Activated CD8-positive, alpha-beta memory T cell treated with anti-CD3 and anti-CD28 coated beads, Interleukin-2, amount 10 ng/mL, durations not matched to agents 7 days and 5 days (primary cell): ENCODE results near the gene RUNX1. TPM values are rescaled to one million over a fixed set of nuclear protein-coding genes. Genes with fewer than 3 reads are reported as not detected.

Source experiments
- ATAC-seq: fragments of 150-1000 bp; cut with Tn5 transposase; one replicate; pipeline ENCODE4 v1.10.0; 2021; ENCODE audit warnings: moderate library complexity
- CTCF ChIA-PET: fragments of 350-600 bp; sonication (Branson Sonifier 250); formaldehyde crosslinking; loops from one replicate; lab custom pipeline; 2021; ENCODE audit warnings: antibody characterized with exemption; lab: Charles Lee
- DNase-seq: peaks from one replicate; pipeline ENCODE4 v3.0.0-alpha.2; 2020
- H3K27ac Mint-ChIP-seq: one replicate; pipeline ENCODE4 v1.8.0; 2021; ENCODE audit warnings: mild to moderate bottlenecking, mixed read lengths
- H3K27me3 Mint-ChIP-seq: one replicate; pipeline ENCODE4 v1.8.0; 2021; ENCODE audit warnings: mixed read lengths
- H3K36me3 Mint-ChIP-seq: one replicate; pipeline ENCODE4 v1.8.0; 2021; ENCODE audit warnings: mild to moderate bottlenecking, mixed read lengths
- H3K4me1 Mint-ChIP-seq: one replicate; pipeline ENCODE4 v1.8.0; 2021; ENCODE audit warnings: mixed read lengths
- H3K4me3 Mint-ChIP-seq: one replicate; pipeline ENCODE4 v1.8.0; 2021; ENCODE audit warnings: mild to moderate bottlenecking, moderate library complexity, mixed read lengths
- H3K9me3 Mint-ChIP-seq: one replicate; pipeline ENCODE4 v1.8.0; 2022; ENCODE audit warnings: low read depth, mixed read lengths
- total RNA-seq, 2 experiments: library from RNA; stranded (reverse); gene quantifications; one replicate each; pipeline ENCODE4 v1.2.3, GENCODE V29; 2021

Gene RUNX1
- total RNA-seq, 2 experiments from 2014 or later = 23.3 to 35.3 TPM

GRCh38 chr21:35019631-35020032, 29.5 kb downstream of the RUNX1 start:
- CTCF ChIA-PET = interaction anchor here (1.0 kb wide), 1 partner anchor 130 kb away, joined by 4 read pairs; no protein-coding TSS in a partner anchor

GRCh38 chr21:35017256-35017655, 31.8 kb downstream of the RUNX1 start:
- no peaks in the 10 kb centered on the region for H3K9me3 Mint-ChIP-seq
- H3K27me3 Mint-ChIP-seq = no peaks in the 10 kb centered on the region
- H3K36me3 Mint-ChIP-seq = peaks cover 9% of the 10 kb centered on the region
- no peak for DNase-seq
- no peak overlapping the region for H3K4me3 Mint-ChIP-seq
- CTCF ChIA-PET = interaction anchor here (1.0 kb wide), 1 partner anchor 30 kb away, joined by 3 read pairs; no protein-coding TSS in a partner anchor
- no peak overlapping the region for H3K27ac Mint-ChIP-seq
- no peak for ATAC-seq
- H3K4me1 Mint-ChIP-seq = peaks cover 45% of the 10 kb centered on the region

More at GRCh38 chr21:35019631-35020032, 29.5 kb downstream of the RUNX1 start:
- H3K9me3 Mint-ChIP-seq = no peaks in the 10 kb centered on the region
- H3K27ac Mint-ChIP-seq = no peak overlapping the region
- peaks cover 18% of the 10 kb centered on the region for H3K36me3 Mint-ChIP-seq
- no peak for DNase-seq
- peaks cover 60% of the 10 kb centered on the region for H3K4me1 Mint-ChIP-seq
- no peaks in the 10 kb centered on the region for H3K27me3 Mint-ChIP-seq
- H3K4me3 Mint-ChIP-seq = no peak overlapping the region
- ATAC-seq = no peak

- Mint-ChIP-seq H3K36me3 (peaks cover 5% of the 10 kb centered on the region), H3K27me3 (no peaks in the 10 kb centered on the region), H3K27ac (no peak overlapping the region), H3K4me1 (peaks cover 44% of the 10 kb centered on the region), H3K4me3 (no peak overlapping the region), H3K9me3 (no peaks in the 10 kb centered on the region)
- no peak for DNase-seq
- ATAC-seq = no peak
- CTCF ChIA-PET = interaction anchor here (2.0 kb wide), 1 partner anchor 28 kb away, joined by 10 read pairs; no protein-coding TSS in a partner anchor
These were observed 32.4 kb downstream of the RUNX1 start for GRCh38 chr21:35016517-35017188.

GRCh38 chr21:35016071-35016470, 33.0 kb downstream of the RUNX1 start:
- Mint-ChIP-seq H3K36me3 (peaks cover 5% of the 10 kb centered on the region), H3K4me3 (no peak overlapping the region), H3K9me3 (no peaks in the 10 kb centered on the region)

GRCh38 chr21:35015435-35016024, 33.6 kb downstream of the RUNX1 start:
- Mint-ChIP-seq H3K27me3 (no peaks in the 10 kb centered on the region), H3K4me1 (peaks cover 40% of the 10 kb centered on the region), H3K36me3 (peaks cover 5% of the 10 kb centered on the region), H3K27ac (no peak overlapping the region), H3K9me3 (no peaks in the 10 kb centered on the region), H3K4me3 (no peak overlapping the region)
- CTCF ChIA-PET = interaction anchor here (2.0 kb wide), 1 partner anchor 27 kb away, joined by 10 read pairs; no protein-coding TSS in a partner anchor
- peak; percentile 71 for ATAC-seq
- peak; percentile 57 for DNase-seq

More at GRCh38 chr21:35016071-35016470, 33.0 kb downstream of the RUNX1 start:
- CTCF ChIA-PET = interaction anchor here (2.0 kb wide), 1 partner anchor 28 kb away, joined by 10 read pairs; no protein-coding TSS in a partner anchor
- ATAC-seq (no peak), DNase-seq (no peak)
- H3K27me3 Mint-ChIP-seq = no peaks in the 10 kb centered on the region
- H3K4me1 Mint-ChIP-seq = peaks cover 44% of the 10 kb centered on the region
- H3K27ac Mint-ChIP-seq = no peak overlapping the region

GRCh38 chr21:35014302-35015041, 34.6 kb downstream of the RUNX1 start:
- Mint-ChIP-seq H3K9me3 (no peaks in the 10 kb centered on the region), H3K27me3 (no peaks in the 10 kb centered on the region), H3K27ac (no peak overlapping the region), H3K4me3 (no peak overlapping the region), H3K4me1 (peaks cover 37% of the 10 kb centered on the region), H3K36me3 (peaks cover 5% of the 10 kb centered on the region)
- CTCF ChIA-PET = interaction anchor here (1.0 to 2.0 kb wide), 3 partner anchors 10 to 26 kb away, joined by 3 to 10 read pairs (median 4); no protein-coding TSS in a partner anchor
- ATAC-seq = no peak
- no peak for DNase-seq

- no peak for ATAC-seq
- H3K9me3 Mint-ChIP-seq = no peaks in the 10 kb centered on the region
- H3K4me1 Mint-ChIP-seq = peaks cover 38% of the 10 kb centered on the region
- DNase-seq = no peak
- H3K4me3 Mint-ChIP-seq = no peak overlapping the region
- no peak overlapping the region for H3K27ac Mint-ChIP-seq
- CTCF ChIA-PET = no interaction called here
- H3K27me3 Mint-ChIP-seq = no peaks in the 10 kb centered on the region
- peaks cover 8% of the 10 kb centered on the region for H3K36me3 Mint-ChIP-seq
These were observed 37.4 kb downstream of the RUNX1 start for GRCh38 chr21:35011681-35012080.

GRCh38 chr21:35010447-35010846, 38.7 kb downstream of the RUNX1 start:
- ATAC-seq = no peak
- H3K27ac Mint-ChIP-seq = no peak overlapping the region
- no peaks in the 10 kb centered on the region for H3K9me3 Mint-ChIP-seq
- H3K27me3 Mint-ChIP-seq = no peaks in the 10 kb centered on the region
- DNase-seq = no peak
- peaks cover 33% of the 10 kb centered on the region for H3K4me1 Mint-ChIP-seq
- CTCF ChIA-PET = no interaction called here
- H3K36me3 Mint-ChIP-seq = peaks cover 8% of the 10 kb centered on the region
- no peak overlapping the region for H3K4me3 Mint-ChIP-seq

- no peak overlapping the region for H3K27ac Mint-ChIP-seq
- CTCF ChIA-PET = no interaction called here
- no peaks in the 10 kb centered on the region for H3K27me3 Mint-ChIP-seq
- DNase-seq = no peak
- H3K4me3 Mint-ChIP-seq = no peak overlapping the region
- H3K36me3 Mint-ChIP-seq = peaks cover 10% of the 10 kb centered on the region
- H3K4me1 Mint-ChIP-seq = peaks cover 44% of the 10 kb centered on the region
- H3K9me3 Mint-ChIP-seq = no peaks in the 10 kb centered on the region
- ATAC-seq = no peak
These were observed 41.8 kb downstream of the RUNX1 start for GRCh38 chr21:35007348-35007747.

- H3K27me3 Mint-ChIP-seq = no peaks in the 10 kb centered on the region
- no peak overlapping the region for H3K27ac Mint-ChIP-seq
- DNase-seq = no peak
- no peak for ATAC-seq
- no peaks in the 10 kb centered on the region for H3K9me3 Mint-ChIP-seq
- H3K36me3 Mint-ChIP-seq = peaks cover 12% of the 10 kb centered on the region
- no peak overlapping the region for H3K4me3 Mint-ChIP-seq
- H3K4me1 Mint-ChIP-seq = peaks cover 43% of the 10 kb centered on the region
- CTCF ChIA-PET = no interaction called here
These were observed 42.3 kb downstream of the RUNX1 start for GRCh38 chr21:35006771-35007170.

- Mint-ChIP-seq H3K4me3 (no peak overlapping the region), H3K4me1 (peaks cover 39% of the 10 kb centered on the region), H3K27ac (no peak overlapping the region), H3K9me3 (no peaks in the 10 kb centered on the region), H3K27me3 (no peaks in the 10 kb centered on the region), H3K36me3 (peaks cover 12% of the 10 kb centered on the region)
- no peak for DNase-seq
- ATAC-seq = no peak
- CTCF ChIA-PET = no interaction called here
These were observed 42.9 kb downstream of the RUNX1 start for GRCh38 chr21:35006248-35006647.

GRCh38 chr21:35005560-35006224, 43.4 kb downstream of the RUNX1 start:
- Mint-ChIP-seq H3K36me3 (peaks cover 14% of the 10 kb centered on the region), H3K4me1 (peaks cover 38% of the 10 kb centered on the region), H3K4me3 (no peak overlapping the region), H3K27me3 (no peaks in the 10 kb centered on the region), H3K9me3 (no peaks in the 10 kb centered on the region), H3K27ac (no peak overlapping the region)
- DNase-seq (no peak), ATAC-seq (no peak)
- CTCF ChIA-PET = interaction anchor here (0.6 to 1.0 kb wide), 2 partner anchors 107 to 160 kb away, joined by 3 to 4 read pairs; no protein-coding TSS in a partner anchor

- ATAC-seq = no peak
These were observed 44.0 kb downstream of the RUNX1 start for GRCh38 chr21:35005077-35005476.

More at GRCh38 chr21:35005077-35005476, 44.0 kb downstream of the RUNX1 start:
- Mint-ChIP-seq H3K4me3 (no peak overlapping the region), H3K9me3 (no peaks in the 10 kb centered on the region), H3K36me3 (peaks cover 16% of the 10 kb centered on the region), H3K4me1 (peaks cover 36% of the 10 kb centered on the region), H3K27ac (no peak overlapping the region), H3K27me3 (no peaks in the 10 kb centered on the region)
- DNase-seq = no peak
- CTCF ChIA-PET = interaction anchor here (1.0 to 1.6 kb wide), 4 partner anchors 9 to 115 kb away, joined by 3 to 6 read pairs (median 4); no protein-coding TSS in a partner anchor
